Mesendoderm (in vitro differentiated cells): ENCODE data around the gene ADGRL3.

Source experiments
- DNase-seq: peaks from one replicate; pipeline ENCODE4 v3.0.0; 2013
- H2AK5ac ChIP-seq: 2 replicates; pipeline ENCODE4 v1.6.1; 2013; ENCODE audit warnings: low read length, inconsistent platforms
- H2BK120ac ChIP-seq: 2 replicates; pipeline ENCODE4 v1.6.1; 2013; ENCODE audit warnings: low read depth, mild to moderate bottlenecking, low read length, moderate library complexity, mixed read lengths
- H2BK15ac ChIP-seq: replicated peaks from 2 replicates; pipeline ENCODE4 v1.6.1; 2013; ENCODE audit warnings: low read depth, mild to moderate bottlenecking, moderate library complexity
- H2BK5ac ChIP-seq: 2 replicates; pipeline ENCODE4 v1.6.1; 2013; ENCODE audit warnings: low read length, inconsistent platforms
- H3K18ac ChIP-seq: 2 replicates; pipeline ENCODE4 v1.6.1; 2013; ENCODE audit warnings: mild to moderate bottlenecking, low read length, mixed read lengths
- H3K23ac ChIP-seq: one replicate; pipeline ENCODE4 v1.6.1; 2013; ENCODE audit warnings: low read length
- H3K27ac ChIP-seq: 2 replicates; pipeline ENCODE4 v1.5.1; 2013; ENCODE audit warnings: low read depth, mild to moderate bottlenecking, inconsistent platforms, low read length, moderate library complexity
- H3K27me3 ChIP-seq: 2 replicates; pipeline ENCODE4 v1.6.1; 2013; ENCODE audit warnings: low read length, control low read depth, mild to moderate bottlenecking, inconsistent platforms; ENCODE audit not compliant: insufficient read depth, poor library complexity
- H3K36me3 ChIP-seq: 2 replicates; pipeline ENCODE4 v1.6.1; 2013; ENCODE audit warnings: low read length, inconsistent platforms; ENCODE audit not compliant: control insufficient read depth, insufficient read depth
- H3K4ac ChIP-seq: one replicate; pipeline ENCODE4 v1.6.1; 2013; ENCODE audit warnings: low read depth, mild to moderate bottlenecking, low read length, moderate library complexity
- H3K4me1 ChIP-seq: 2 replicates; pipeline ENCODE4 v1.6.1; 2013; ENCODE audit warnings: low read depth, low read length, inconsistent platforms; ENCODE audit not compliant: control insufficient read depth
- H3K4me2 ChIP-seq: 2 replicates; pipeline ENCODE4 v1.6.1; 2013; ENCODE audit warnings: low read length
- H3K4me3 ChIP-seq: 2 replicates; pipeline ENCODE4 v1.5.1; 2013; ENCODE audit warnings: mild to moderate bottlenecking, low read length
- H3K56ac ChIP-seq: one replicate; pipeline ENCODE4 v1.6.1; 2013; ENCODE audit warnings: low read length
- H3K79me1 ChIP-seq: 2 replicates; pipeline ENCODE4 v1.6.1; 2013; ENCODE audit warnings: low read length, inconsistent platforms
- H3K79me2 ChIP-seq: 2 replicates; pipeline ENCODE4 v1.6.1; 2013; ENCODE audit warnings: mild to moderate bottlenecking, low read length; ENCODE audit not compliant: control insufficient read depth, insufficient read depth
- H3K9ac ChIP-seq: 2 replicates; pipeline ENCODE4 v1.6.1; 2013; ENCODE audit warnings: low read length, inconsistent platforms
- H4K5ac ChIP-seq: one replicate; pipeline ENCODE4 v1.6.1; 2013; ENCODE audit warnings: low read length
- H4K8ac ChIP-seq: one replicate; pipeline ENCODE4 v1.6.1; 2013; ENCODE audit warnings: low read depth, mild to moderate bottlenecking, control low read depth, low read length, moderate library complexity
- WGBS: extraction: QIAGEN DNeasy Blood & Tissue Kit; methylation state at CpG from one replicate; pipeline ENCODE4 v1.1.7; 2013; ENCODE audit warnings: low lambda C conversion rate, missing lambda C conversion rate; ENCODE audit not compliant: insufficient coverage; ENCODE audit errors: extremely low coverage; 5-methylcytosine and 5-hydroxymethylcytosine counted together

Gene ADGRL3

GRCh38 chr4:61549336-61549735, 349.2 kb downstream of the ADGRL3 start:
- DNase-seq, result peak; percentile 1
- Histone ChIP-seq H3K56ac (no peak overlapping the region), H3K4me3 (no peak overlapping the region), H2BK5ac (no peak overlapping the region), H4K5ac (no peak overlapping the region), H3K79me2 (no peaks in the 10 kb centered on the region), H3K27ac (no peak overlapping the region), H4K8ac (no peak overlapping the region), H3K9ac (no peak overlapping the region), H3K18ac (no peak overlapping the region), H2BK15ac (no peak overlapping the region), H3K36me3 (no peaks in the 10 kb centered on the region), H3K4me2 (no peak overlapping the region), H3K27me3 (no peaks in the 10 kb centered on the region), H3K4ac (no peak overlapping the region), H3K79me1 (no peaks in the 10 kb centered on the region), H3K23ac (no peak overlapping the region), H2AK5ac (no peak overlapping the region), H3K4me1 (no peaks in the 10 kb centered on the region), H2BK120ac (no peak overlapping the region)
- no CpG with 5 or more reads among the region's 2 CpGs for WGBS

GRCh38 chr4:61553557-61554125, 353.5 kb downstream of the ADGRL3 start:
- WGBS, result no CpG with 5 or more reads among the region's 1 CpG

GRCh38 chr4:61555789-61556188, 355.7 kb downstream of the ADGRL3 start:
- Histone ChIP-seq H2BK15ac (no peak overlapping the region), H2AK5ac (no peak overlapping the region), H3K18ac (no peak overlapping the region), H4K8ac (no peak overlapping the region), H3K27ac (no peak overlapping the region), H3K79me1 (no peaks in the 10 kb centered on the region), H3K4me2 (no peak overlapping the region), H3K79me2 (no peaks in the 10 kb centered on the region), H2BK120ac (no peak overlapping the region), H3K27me3 (no peaks in the 10 kb centered on the region), H3K4me1 (peaks cover 4% of the 10 kb centered on the region), H2BK5ac (no peak overlapping the region), H3K9ac (no peak overlapping the region), H3K56ac (no peak overlapping the region), H4K5ac (no peak overlapping the region), H3K23ac (no peak overlapping the region), H3K4me3 (no peak overlapping the region), H3K4ac (no peak overlapping the region), H3K36me3 (no peaks in the 10 kb centered on the region)
- no CpG with 5 or more reads among the region's 3 CpGs for WGBS
- DNase-seq, result peak; percentile 89

More at GRCh38 chr4:61553557-61554125, 353.5 kb downstream of the ADGRL3 start:
- H2BK120ac ChIP-seq, result no peak overlapping the region
- no peak overlapping the region for H2BK5ac ChIP-seq
- no peak overlapping the region for H3K9ac ChIP-seq
- H3K36me3 ChIP-seq, result no peaks in the 10 kb centered on the region
- no peak overlapping the region for H3K4me2 ChIP-seq
- no peaks in the 10 kb centered on the region for H3K27me3 ChIP-seq
- H3K4me1 ChIP-seq, result peaks cover 4% of the 10 kb centered on the region
- H4K5ac ChIP-seq, result no peak overlapping the region
- no peaks in the 10 kb centered on the region for H3K79me1 ChIP-seq
- H3K27ac ChIP-seq, result no peak overlapping the region
- peak; percentile 56 for DNase-seq
- H4K8ac ChIP-seq, result no peak overlapping the region
- no peak overlapping the region for H3K18ac ChIP-seq
- no peak overlapping the region for H3K4me3 ChIP-seq
- no peak overlapping the region for H3K56ac ChIP-seq
- no peaks in the 10 kb centered on the region for H3K79me2 ChIP-seq
- no peak overlapping the region for H3K4ac ChIP-seq
- no peak overlapping the region for H2AK5ac ChIP-seq
- no peak overlapping the region for H3K23ac ChIP-seq
- no peak overlapping the region for H2BK15ac ChIP-seq

- H3K4ac ChIP-seq, result no peak overlapping the region
- H4K5ac ChIP-seq, result no peak overlapping the region
- no CpG with 5 or more reads among the region's 1 CpG for WGBS
- H3K23ac ChIP-seq, result no peak overlapping the region
- peaks cover 4% of the 10 kb centered on the region for H3K4me1 ChIP-seq
- no peak overlapping the region for H3K4me2 ChIP-seq
- H3K56ac ChIP-seq, result no peak overlapping the region
- no peaks in the 10 kb centered on the region for H3K27me3 ChIP-seq
- no peak overlapping the region for H2BK120ac ChIP-seq
- no peak overlapping the region for H2AK5ac ChIP-seq
- peak; percentile 14 for DNase-seq
- H3K27ac ChIP-seq, result no peak overlapping the region
- H2BK15ac ChIP-seq, result no peak overlapping the region
- H3K9ac ChIP-seq, result no peak overlapping the region
- no peaks in the 10 kb centered on the region for H3K79me2 ChIP-seq
- H4K8ac ChIP-seq, result no peak overlapping the region
- no peaks in the 10 kb centered on the region for H3K36me3 ChIP-seq
- no peaks in the 10 kb centered on the region for H3K79me1 ChIP-seq
- H3K4me3 ChIP-seq, result no peak overlapping the region
- H3K18ac ChIP-seq, result no peak overlapping the region
- H2BK5ac ChIP-seq, result no peak overlapping the region
Observed at GRCh38 chr4:61556277-61556676, 356.2 kb downstream of the ADGRL3 start.

- no peaks in the 10 kb centered on the region for H3K79me2 ChIP-seq
- H4K5ac ChIP-seq, result no peak overlapping the region
- DNase-seq, result no peak
- H2BK5ac ChIP-seq, result no peak overlapping the region
- no peak overlapping the region for H3K27ac ChIP-seq
- WGBS, result no CpG with 5 or more reads among the region's 3 CpGs
- H3K56ac ChIP-seq, result no peak overlapping the region
- H3K23ac ChIP-seq, result no peak overlapping the region
- no peak overlapping the region for H3K4me3 ChIP-seq
- H3K4me2 ChIP-seq, result no peak overlapping the region
- H3K9ac ChIP-seq, result no peak overlapping the region
- H4K8ac ChIP-seq, result no peak overlapping the region
- H3K18ac ChIP-seq, result no peak overlapping the region
- H2AK5ac ChIP-seq, result no peak overlapping the region
- no peak overlapping the region for H3K4ac ChIP-seq
- H3K36me3 ChIP-seq, result no peaks in the 10 kb centered on the region
- peaks cover 4% of the 10 kb centered on the region for H3K4me1 ChIP-seq
- H2BK120ac ChIP-seq, result no peak overlapping the region
- H3K79me1 ChIP-seq, result no peaks in the 10 kb centered on the region
- no peaks in the 10 kb centered on the region for H3K27me3 ChIP-seq
- no peak overlapping the region for H2BK15ac ChIP-seq
Observed at GRCh38 chr4:61559396-61559795, 359.3 kb downstream of the ADGRL3 start.

GRCh38 chr4:61561028-61561427, 360.9 kb downstream of the ADGRL3 start:
- no peak for DNase-seq
- Histone ChIP-seq H3K18ac (no peak overlapping the region), H2AK5ac (no peak overlapping the region)

More at GRCh38 chr4:61561028-61561427, 360.9 kb downstream of the ADGRL3 start:
- Histone ChIP-seq H3K79me1 (no peaks in the 10 kb centered on the region), H3K4ac (no peak overlapping the region), H3K36me3 (no peaks in the 10 kb centered on the region), H3K4me2 (no peak overlapping the region), H2BK15ac (no peak overlapping the region), H3K27ac (no peak overlapping the region), H4K8ac (no peak overlapping the region), H2BK120ac (no peak overlapping the region), H3K56ac (no peak overlapping the region), H4K5ac (no peak overlapping the region), H3K79me2 (no peaks in the 10 kb centered on the region), H3K4me1 (peaks cover 2% of the 10 kb centered on the region), H3K4me3 (no peak overlapping the region), H3K23ac (no peak overlapping the region), H2BK5ac (no peak overlapping the region), H3K27me3 (no peaks in the 10 kb centered on the region), H3K9ac (no peak overlapping the region)
